Measurements from ENCODE around the gene OR6N2. TPM values are rescaled to one million over a fixed set of nuclear protein-coding genes. Genes with fewer than 3 reads are reported as not detected.

The OR6N2 gene
- total and polyA plus RNA-seq, 12 donors: not detected

GRCh38 chr1:158728510-158729225 lies 52.3 kb downstream of the OR6N2 start:
- no peak overlapping the region for H3K27ac ChIP-seq
- 44 to 60% (median 57%) methylated on average over 3 of the region's 3 CpGs for WGBS, 4 donors
- intact Hi-C loops (cut with DNase I): no loop called here

GRCh38 chr1:158724442-158724841 lies 56.6 kb downstream of the OR6N2 start:
- TF ChIP-seq POLR2A (IDR thresholded peaks at IDR 0.05) (no peak), CTCF (IDR thresholded peaks at IDR 0.05) (no peak)

More at GRCh38 chr1:158728510-158729225, 52.3 kb downstream of the OR6N2 start:
- Histone ChIP-seq H3K27me3 (peaks cover 4% of the 10 kb centered on the region), H3K4me1 (replicated peaks in 1 of 2) (no peaks in the 10 kb centered on the region), H3K36me3 (replicated peaks in 1 of 2) (no peaks in the 10 kb centered on the region), H3K4me3 (no peak overlapping the region), H3K9me3 (replicated peaks in 1 of 3) (no peaks in the 10 kb centered on the region)
- no peak for TF ChIP-seq POLR2A (IDR thresholded peaks at IDR 0.05)
- no peak for TF ChIP-seq CTCF (IDR thresholded peaks at IDR 0.05)
- no peak for DNase-seq

More at GRCh38 chr1:158724442-158724841, 56.6 kb downstream of the OR6N2 start:
- intact Hi-C loops (cut with DNase I): no loop called here
- 89 to 92% (median 92%) methylated on average over 5 of the region's 5 CpGs for WGBS, 4 donors
- Histone ChIP-seq H3K36me3 (replicated peaks in 1 of 2) (no peaks in the 10 kb centered on the region), H3K4me1 (replicated peaks in 1 of 2) (no peaks in the 10 kb centered on the region), H3K27me3 (peaks cover 4% of the 10 kb centered on the region), H3K4me3 (no peak overlapping the region), H3K9me3 (replicated peaks in 1 of 3) (no peaks in the 10 kb centered on the region), H3K27ac (no peak overlapping the region)
- DNase-seq: no peak

Small RNA genes lying within 50 kb of the gene (small RNA-seq; reads per million reads assigned to genes)
- gene OR2AQ1P: 0 reads per million in 2 donors

Other genes starting within 250 kb of the OR6N2 start
- gene OR6Y1, start 226.8 kb downstream of the OR6N2 start, total RNA-seq: not detected
- gene OR6Y1, start 226.8 kb downstream of the OR6N2 start, polyA plus RNA-seq: not detected
- gene OR6P1, start 210.6 kb downstream of the OR6N2 start, total RNA-seq: not detected
- not detected for gene OR6P1, start 210.6 kb downstream of the OR6N2 start, polyA plus RNA-seq
- not detected for gene OR10X1, start 201.3 kb downstream of the OR6N2 start, total RNA-seq
- not detected for gene OR10X1, start 201.3 kb downstream of the OR6N2 start, polyA plus RNA-seq
- not detected for gene OR10Z1, start 175.9 kb downstream of the OR6N2 start, total RNA-seq
- not detected for gene OR10Z1, start 175.9 kb downstream of the OR6N2 start, polyA plus RNA-seq
- gene SPTA1, start 94.5 kb downstream of the OR6N2 start, total RNA-seq: 1 to 10 TPM in 1 of 9 donors, under 1 TPM in 3, not detected in 5; 0.14 to 2.8 (median 0.31) TPM
- under 1 TPM in 1 of 3 donors, not detected in 2; under 0.01 TPM for gene SPTA1, start 94.5 kb downstream of the OR6N2 start, polyA plus RNA-seq
- gene OR6K2, start 80.6 kb downstream of the OR6N2 start, total RNA-seq: not detected
- not detected for gene OR6K2, start 80.6 kb downstream of the OR6N2 start, polyA plus RNA-seq
- not detected for gene OR6K3, start 60.5 kb downstream of the OR6N2 start, total RNA-seq
- gene OR6K3, start 60.5 kb downstream of the OR6N2 start, polyA plus RNA-seq: under 1 TPM in 1 of 3 donors, not detected in 2; 0.32 TPM
- gene OR6K6, start 26.5 kb downstream of the OR6N2 start, total RNA-seq: not detected
- not detected for gene OR6K6, start 26.5 kb downstream of the OR6N2 start, polyA plus RNA-seq
- gene OR6N1, start 9.0 kb downstream of the OR6N2 start, total RNA-seq: not detected
- not detected for gene OR6N1, start 9.0 kb downstream of the OR6N2 start, polyA plus RNA-seq
- 10 to 100 TPM in 7 of 9 donors, 1 to 10 TPM in 2; 3.1 to 17.9 (median 14.5) TPM for gene MNDA, start 50.1 kb upstream of the OR6N2 start, total RNA-seq
- gene MNDA, start 50.1 kb upstream of the OR6N2 start, polyA plus RNA-seq: 10 to 100 TPM in 1 of 3 donors, 1 to 10 TPM in 2; 5.2 to 13.1 (median 5.7) TPM
- 1 to 10 TPM in 2 of 9 donors, under 1 TPM in 6, not detected in 1; 0.11 to 2.8 (median 0.40) TPM for gene PYHIN1, start 150.3 kb upstream of the OR6N2 start, total RNA-seq
- gene PYHIN1, start 150.3 kb upstream of the OR6N2 start, polyA plus RNA-seq: under 1 TPM; 0.24 to 0.48 (median 0.32) TPM
- 100 to 1,000 TPM in 3 of 9 donors, 10 to 100 TPM in 6; 39.4 to 130 (median 80.5) TPM for gene IFI16, start 228.7 kb upstream of the OR6N2 start, total RNA-seq
- gene IFI16, start 228.7 kb upstream of the OR6N2 start, polyA plus RNA-seq: 100 to 1,000 TPM in 2 of 3 donors, 10 to 100 TPM in 1; 92.0 to 128 (median 123) TPM